Mesenchymal stem cell (in vitro differentiated cells and primary cell): ENCODE data around the gene APBB3.

ENCODE experiments used
- DNase-seq: peaks from one replicate; pipeline ENCODE4 v3.0.0-alpha.2; 2013
- H2AFZ ChIP-seq: one replicate; pipeline ENCODE4 v1.6.1; 2013; ENCODE audit warnings: low read depth, mild to moderate bottlenecking, control low read depth, inconsistent platforms, low read length, moderate library complexity
- H2AK5ac ChIP-seq: 2 replicates; pipeline ENCODE4 v1.6.1; 2013; ENCODE audit warnings: low read length, moderate library complexity, mild to moderate bottlenecking, inconsistent platforms; ENCODE audit not compliant: severe bottlenecking
- H2BK120ac ChIP-seq: one replicate; pipeline ENCODE4 v1.6.1; 2013; ENCODE audit warnings: low read depth, mild to moderate bottlenecking, inconsistent platforms, low read length, moderate library complexity
- H2BK12ac ChIP-seq, 2 experiments: one replicate each; pipeline ENCODE4 v1.6.1; 2013; ENCODE audit warnings: inconsistent platforms in 2 of 2, low read length in 2 of 2, mild to moderate bottlenecking in 2 of 2, moderate library complexity in 2 of 2, control low read depth in 1 of 2
- H2BK15ac ChIP-seq: one replicate; pipeline ENCODE4 v1.6.1; 2013; ENCODE audit warnings: mild to moderate bottlenecking, low read depth, inconsistent platforms; ENCODE audit not compliant: poor library complexity, severe bottlenecking
- H2BK5ac ChIP-seq: 2 replicates; pipeline ENCODE4 v1.6.1; 2013; ENCODE audit warnings: low read depth, mild to moderate bottlenecking, low read length, control low read depth, inconsistent platforms; ENCODE audit not compliant: poor library complexity, severe bottlenecking
- H3K14ac ChIP-seq, 2 experiments: one replicate each; pipeline ENCODE4 v1.6.1; 2013; ENCODE audit warnings: inconsistent platforms in 2 of 2, low read length in 2 of 2, control low read depth in 1 of 2, mild to moderate bottlenecking in 1 of 2, moderate library complexity in 1 of 2
- H3K18ac ChIP-seq, 2 experiments: one replicate each; pipeline ENCODE4 v1.6.1; 2013; ENCODE audit warnings: inconsistent platforms in 2 of 2, low read length in 2 of 2, control low read depth in 1 of 2, low read depth in 1 of 2, mild to moderate bottlenecking in 1 of 2
- H3K23ac ChIP-seq, 2 experiments: one replicate each; pipeline ENCODE4 v1.6.1; 2013; ENCODE audit warnings: inconsistent platforms in 2 of 2, low read length in 2 of 2, mild to moderate bottlenecking in 2 of 2, moderate library complexity in 2 of 2, control low read depth in 1 of 2
- H3K27ac ChIP-seq: 2 replicates; pipeline ENCODE4 v1.5.1; 2013; ENCODE audit warnings: mild to moderate bottlenecking, moderate library complexity, low read length, control low read depth, inconsistent platforms; ENCODE audit not compliant: poor library complexity, severe bottlenecking
- H3K27me3 ChIP-seq, 2 experiments: 2 replicates each; pipeline versions ENCODE4 v1.6.1 to v1.7.0; 2013; ENCODE audit warnings: low read length in 2 of 2, mild to moderate bottlenecking in 2 of 2, moderate library complexity in 2 of 2, control low read depth in 1 of 2, inconsistent platforms in 1 of 2; ENCODE audit not compliant: control insufficient read depth in 1 of 2, insufficient read depth in 1 of 2
- H3K36me3 ChIP-seq, 2 experiments: 2 replicates each; pipeline versions ENCODE4 v1.6.1 to v1.7.0; 2013; ENCODE audit warnings: low read length in 2 of 2, control low read depth in 1 of 2, inconsistent platforms in 1 of 2, low read depth in 1 of 2, mild to moderate bottlenecking in 1 of 2; ENCODE audit not compliant: insufficient read depth in 2 of 2, control insufficient read depth in 1 of 2
- H3K4ac ChIP-seq, 2 experiments: one replicate each; pipeline ENCODE4 v1.6.1; 2013; ENCODE audit warnings: inconsistent platforms in 2 of 2, low read length in 2 of 2, mild to moderate bottlenecking in 2 of 2, moderate library complexity in 2 of 2, control low read depth in 1 of 2, low read depth in 1 of 2
- H3K4me1 ChIP-seq: 2 replicates; pipeline ENCODE4 v1.6.1; 2013; ENCODE audit warnings: low read depth, low read length, control low read depth; ENCODE audit not compliant: control insufficient read depth, insufficient read depth
- H3K4me2 ChIP-seq: 2 replicates; pipeline ENCODE4 v1.6.1; 2013; ENCODE audit warnings: low read length, mild to moderate bottlenecking, inconsistent platforms; ENCODE audit not compliant: poor library complexity, severe bottlenecking
- H3K4me3 ChIP-seq, 2 experiments: 2 replicates each; pipeline versions ENCODE4 v1.5.1 to v1.7.0; 2013; ENCODE audit warnings: low read length in 2 of 2, mild to moderate bottlenecking in 2 of 2, control low read depth in 1 of 2, low read depth in 1 of 2; ENCODE audit not compliant: insufficient read depth in 1 of 2
- H3K79me1 ChIP-seq: replicated peaks from 2 replicates; pipeline ENCODE4 v1.6.1; 2013; ENCODE audit warnings: mild to moderate bottlenecking, control low read depth, low read length, inconsistent platforms; ENCODE audit not compliant: poor library complexity, severe bottlenecking
- H3K9ac ChIP-seq: 2 replicates; pipeline ENCODE4 v1.7.0; 2013; ENCODE audit warnings: mild to moderate bottlenecking, low read length, moderate library complexity
- H3K9me3 ChIP-seq: 2 replicates; pipeline ENCODE4 v1.7.0; 2013; ENCODE audit warnings: mild to moderate bottlenecking, low read length; ENCODE audit not compliant: control insufficient read depth
- H4K8ac ChIP-seq: one replicate; pipeline ENCODE4 v1.6.1; 2013; ENCODE audit warnings: inconsistent platforms, mild to moderate bottlenecking, low read length, moderate library complexity
- H4K91ac ChIP-seq: one replicate; pipeline ENCODE4 v1.6.1; 2013; ENCODE audit warnings: mild to moderate bottlenecking, low read length, inconsistent platforms
- WGBS: methylation state at CpG from one replicate; pipeline ENCODE4 v1.1.7; 2013; ENCODE audit warnings: mixed read lengths; 5-methylcytosine and 5-hydroxymethylcytosine counted together

APBB3 gene

DNA sequence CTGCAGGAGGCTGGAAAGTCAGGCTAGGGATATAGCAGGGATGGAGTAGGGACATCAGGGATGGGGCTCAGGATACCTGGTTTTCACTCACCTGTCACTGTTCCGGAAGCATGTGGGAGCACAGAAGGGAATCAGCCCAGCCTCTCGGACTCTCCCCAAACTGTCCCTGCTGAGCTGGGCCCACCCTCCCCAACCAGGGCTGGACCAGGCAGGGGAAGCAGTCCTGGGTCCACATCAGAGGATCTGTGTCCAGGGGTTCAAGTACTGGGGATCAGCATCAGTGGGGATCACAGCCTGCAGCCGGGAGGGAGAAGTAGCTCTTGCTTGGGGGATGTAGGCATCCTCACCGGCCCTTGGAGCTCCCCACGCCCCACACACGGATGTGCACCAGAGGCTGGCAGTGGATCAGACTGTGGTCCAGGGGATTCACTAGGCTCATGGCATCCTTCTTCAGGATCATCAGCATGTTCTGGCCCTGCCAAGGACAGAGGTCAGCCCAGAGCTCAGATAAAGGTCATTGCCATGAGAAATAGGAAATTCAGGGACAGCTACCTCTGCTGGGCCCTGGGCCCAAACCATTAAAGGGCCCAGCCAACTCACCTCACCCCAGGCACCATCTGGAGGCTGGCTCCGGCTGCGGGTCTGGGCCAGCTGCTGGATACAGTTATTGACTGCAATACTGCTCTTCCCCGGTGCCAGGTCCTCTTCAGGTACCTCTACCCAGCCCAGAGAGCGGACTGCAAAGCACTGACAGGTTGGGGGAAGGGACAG lies 2.5 kb downstream of the APBB3 start:
- WGBS, result over 99% methylated on average over 6 of the region's 10 CpGs
- peaks cover 33 to 56% of the 10 kb centered on the region in 2 experiments for H3K36me3 ChIP-seq
- no peak overlapping the region for H2AFZ ChIP-seq
- no peak overlapping the region for H3K14ac ChIP-seq
- H3K9me3 ChIP-seq, result no peaks in the 10 kb centered on the region
- peaks cover 33% of the 10 kb centered on the region for H3K79me1 ChIP-seq
- H3K27ac ChIP-seq, result no peak overlapping the region
- no peak overlapping the region for H2BK12ac ChIP-seq
- H3K4me1 ChIP-seq, result peaks cover 25% of the 10 kb centered on the region
- no peak overlapping the region for H3K4me2 ChIP-seq
- H3K23ac ChIP-seq, result no peak overlapping the region
- H3K27me3 ChIP-seq, result no peaks in the 10 kb centered on the region
- H3K18ac ChIP-seq, result no peak overlapping the region
- no peak overlapping the region for H2BK15ac ChIP-seq
- DNase-seq, result no peak
- H2BK5ac ChIP-seq, result no peak overlapping the region
- H4K8ac ChIP-seq, result no peak overlapping the region
- no peak overlapping the region for H4K91ac ChIP-seq
- H2BK120ac ChIP-seq, result no peak overlapping the region
- H3K9ac ChIP-seq, result peak overlapping the region; percentile 36
- H3K4ac ChIP-seq, result no peak overlapping the region
- no peak overlapping the region for H3K4me3 ChIP-seq
- no peak overlapping the region for H2AK5ac ChIP-seq

DNA sequence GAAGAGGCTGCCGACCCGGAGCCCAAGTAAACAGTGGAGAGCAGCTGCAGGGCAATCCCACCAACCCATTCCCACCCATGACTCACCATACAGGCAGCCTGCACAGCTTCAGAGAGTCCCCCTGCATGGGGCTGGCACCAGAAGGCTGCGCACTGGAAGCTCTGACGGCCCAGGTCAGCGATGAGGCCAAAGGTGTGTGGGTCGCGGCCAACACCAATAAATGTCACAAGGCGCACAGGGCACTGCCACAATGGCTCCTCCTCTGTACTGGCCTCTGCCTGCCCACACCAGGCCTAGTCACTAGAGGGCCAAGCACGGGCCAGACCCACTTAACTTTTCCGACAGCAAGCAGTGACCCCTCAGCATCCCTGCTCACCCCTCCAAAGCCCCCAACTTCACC lies 4.2 kb downstream of the APBB3 start:
- H2BK12ac ChIP-seq, result no peak overlapping the region
- peaks cover 26 to 46% of the 10 kb centered on the region in 2 experiments for H3K36me3 ChIP-seq
- H3K4me2 ChIP-seq, result no peak overlapping the region
- 90% methylated on average over 10 of the region's 10 CpGs for WGBS
- no peak overlapping the region for H3K4me3 ChIP-seq
- no peak overlapping the region for H2AFZ ChIP-seq
- no peak for DNase-seq
- peaks cover 19% of the 10 kb centered on the region for H3K4me1 ChIP-seq
- no peaks in the 10 kb centered on the region for H3K27me3 ChIP-seq
- no peak overlapping the region for H2BK120ac ChIP-seq
- H3K79me1 ChIP-seq, result peaks cover 20% of the 10 kb centered on the region
- no peak overlapping the region for H2AK5ac ChIP-seq
- H3K27ac ChIP-seq, result no peak overlapping the region
- H3K14ac ChIP-seq, result no peak overlapping the region
- no peak overlapping the region for H4K91ac ChIP-seq
- no peaks in the 10 kb centered on the region for H3K9me3 ChIP-seq
- H3K18ac ChIP-seq, result no peak overlapping the region
- no peak overlapping the region for H2BK15ac ChIP-seq
- H3K23ac ChIP-seq, result no peak overlapping the region
- no peak overlapping the region for H2BK5ac ChIP-seq
- H3K9ac ChIP-seq, result no peak overlapping the region
- H4K8ac ChIP-seq, result no peak overlapping the region
- peak overlapping the region in 1 of 2 experiments; percentile 13 for H3K4ac ChIP-seq

- H3K4me2 ChIP-seq, result no peak overlapping the region
- H3K4ac ChIP-seq, result no peak overlapping the region
- DNase-seq, result no peak
- no peak overlapping the region for H3K4me3 ChIP-seq
- no peaks in the 10 kb centered on the region for H3K27me3 ChIP-seq
- no peak overlapping the region for H3K23ac ChIP-seq
- no peak overlapping the region for H2BK15ac ChIP-seq
- H2BK12ac ChIP-seq, result peak overlapping the region in 1 of 2 experiments; percentile 69
- H3K36me3 ChIP-seq, result peaks cover 26 to 47% of the 10 kb centered on the region in 2 experiments
- no peak overlapping the region for H3K14ac ChIP-seq
- peaks cover 14% of the 10 kb centered on the region for H3K4me1 ChIP-seq
- no peak overlapping the region for H3K9ac ChIP-seq
- H2BK5ac ChIP-seq, result no peak overlapping the region
- H4K91ac ChIP-seq, result no peak overlapping the region
- H2BK120ac ChIP-seq, result no peak overlapping the region
- H2AFZ ChIP-seq, result no peak overlapping the region
- WGBS, result 98% methylated on average over 9 of the region's 9 CpGs
- H2AK5ac ChIP-seq, result peak overlapping the region; percentile 11
- H3K79me1 ChIP-seq, result peaks cover 15% of the 10 kb centered on the region
- H3K9me3 ChIP-seq, result no peaks in the 10 kb centered on the region
- H3K18ac ChIP-seq, result no peak overlapping the region
- peak overlapping the region; percentile 87 for H4K8ac ChIP-seq
- H3K27ac ChIP-seq, result no peak overlapping the region
Measured at GRCh38 chr5:140558542-140558941, 5.9 kb downstream of the APBB3 start.

GRCh38 chr5:140557965-140558364 lies 6.4 kb downstream of the APBB3 start:
- H2BK5ac ChIP-seq, result no peak overlapping the region
- H3K27me3 ChIP-seq, result no peaks in the 10 kb centered on the region
- no peak overlapping the region for H3K23ac ChIP-seq
- H3K4me2 ChIP-seq, result no peak overlapping the region
- H3K18ac ChIP-seq, result peak overlapping the region in 1 of 2 experiments; percentile 81
- no peak for DNase-seq
- H3K27ac ChIP-seq, result peak overlapping the region; percentile 90
- H2BK15ac ChIP-seq, result no peak overlapping the region
- peak overlapping the region in 1 of 2 experiments; percentile 92 for H3K4ac ChIP-seq
- H2AFZ ChIP-seq, result no peak overlapping the region
- H3K9me3 ChIP-seq, result no peaks in the 10 kb centered on the region
- H2BK12ac ChIP-seq, result peak overlapping the region; percentile 40 to 69
- peak overlapping the region; percentile 12 for H4K91ac ChIP-seq
- H3K4me3 ChIP-seq, result peak overlapping the region in 1 of 2 experiments; percentile 92
- H3K36me3 ChIP-seq, result peaks cover 26 to 53% of the 10 kb centered on the region in 2 experiments
- H2BK120ac ChIP-seq, result peak overlapping the region; percentile 9
- peak overlapping the region; percentile 87 for H4K8ac ChIP-seq
- peaks cover 10% of the 10 kb centered on the region for H3K79me1 ChIP-seq
- peak overlapping the region; percentile 98 for H3K9ac ChIP-seq
- 89% methylated on average over 3 of the region's 3 CpGs for WGBS
- peak overlapping the region; percentile 89 for H2AK5ac ChIP-seq
- peaks cover 11% of the 10 kb centered on the region for H3K4me1 ChIP-seq
- H3K14ac ChIP-seq, result no peak overlapping the region
